Measurements from ENCODE around the gene ZNF618. TPM values are rescaled to one million over a fixed set of nuclear protein-coding genes. Genes with fewer than 3 reads are reported as not detected.
"Not testable (repeated sequence)": the region's sequence is repeated elsewhere in the genome, so short reads cannot be mapped to it uniquely, and the experiment has no call there.

ZNF618 gene
- total and polyA plus RNA-seq, 2 experiments from 2014 or later: 10.2 to 14.0 TPM

GRCh38 chr9:114081441-114082016 is 205.4 kb downstream of the ZNF618 start:
- Histone ChIP-seq H3K27ac (peak overlapping the region; percentile 84), H4K20me1 (ENCODE audit: insufficient read depth, poor library complexity, severe bottlenecking) (no peaks in the 10 kb centered on the region), H3K27me3 (no peaks in the 10 kb centered on the region), H3K4me3 (no peak overlapping the region), H2AFZ (no peak overlapping the region), H3K4me1 (ENCODE audit: insufficient read depth) (peaks cover 15% of the 10 kb centered on the region), H3K9me3 (ENCODE audit: low read depth) (no peaks in the 10 kb centered on the region), H3K9me2 (replicated peaks; ENCODE audit: insufficient read depth) (no peaks in the 10 kb centered on the region), H3K36me3 (replicated peaks; ENCODE audit: insufficient read depth, low read depth) (no peaks in the 10 kb centered on the region), H3K4me2 (peak overlapping the region; percentile 62), H3K79me2 (no peaks in the 10 kb centered on the region)
- 62% methylated on average over 6 of the region's 6 CpGs for WGBS (ENCODE audit: low lambda C conversion rate, missing lambda C conversion rate)
- DNase-seq (ENCODE audit: low spot score): no peak
- TF ChIP-seq EZH2phosphoT487 (IDR thresholded peaks at IDR 0.05; ENCODE audit: low read depth, severe bottlenecking, unreplicated experiment): no peak
- no peak for TF ChIP-seq EZH2 (IDR thresholded peaks at IDR 0.05; ENCODE audit: borderline replicate concordance)
- TF ChIP-seq, protein P1, sequence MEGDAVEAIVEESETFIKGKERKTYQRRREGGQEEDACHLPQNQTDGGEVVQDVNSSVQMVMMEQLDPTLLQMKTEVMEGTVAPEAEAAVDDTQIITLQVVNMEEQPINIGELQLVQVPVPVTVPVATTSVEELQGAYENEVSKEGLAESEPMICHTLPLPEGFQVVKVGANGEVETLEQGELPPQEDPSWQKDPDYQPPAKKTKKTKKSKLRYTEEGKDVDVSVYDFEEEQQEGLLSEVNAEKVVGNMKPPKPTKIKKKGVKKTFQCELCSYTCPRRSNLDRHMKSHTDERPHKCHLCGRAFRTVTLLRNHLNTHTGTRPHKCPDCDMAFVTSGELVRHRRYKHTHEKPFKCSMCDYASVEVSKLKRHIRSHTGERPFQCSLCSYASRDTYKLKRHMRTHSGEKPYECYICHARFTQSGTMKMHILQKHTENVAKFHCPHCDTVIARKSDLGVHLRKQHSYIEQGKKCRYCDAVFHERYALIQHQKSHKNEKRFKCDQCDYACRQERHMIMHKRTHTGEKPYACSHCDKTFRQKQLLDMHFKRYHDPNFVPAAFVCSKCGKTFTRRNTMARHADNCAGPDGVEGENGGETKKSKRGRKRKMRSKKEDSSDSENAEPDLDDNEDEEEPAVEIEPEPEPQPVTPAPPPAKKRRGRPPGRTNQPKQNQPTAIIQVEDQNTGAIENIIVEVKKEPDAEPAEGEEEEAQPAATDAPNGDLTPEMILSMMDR (IDR thresholded peaks at IDR 0.05; ENCODE audit: poor library complexity): no peak

- no peaks in the 10 kb centered on the region for H3K27me3 ChIP-seq
- no peaks in the 10 kb centered on the region for H4K20me1 ChIP-seq (ENCODE audit: insufficient read depth, poor library complexity, severe bottlenecking)
- H3K4me1 ChIP-seq (ENCODE audit: insufficient read depth): peaks cover 15% of the 10 kb centered on the region
- TF ChIP-seq, protein P1 (IDR thresholded peaks at IDR 0.05; ENCODE audit: poor library complexity): peak; percentile 81
- no peak for TF ChIP-seq EZH2phosphoT487 (IDR thresholded peaks at IDR 0.05; ENCODE audit: low read depth, severe bottlenecking, unreplicated experiment)
- no peak for TF ChIP-seq EZH2 (IDR thresholded peaks at IDR 0.05; ENCODE audit: borderline replicate concordance)
- H3K36me3 ChIP-seq (replicated peaks; ENCODE audit: insufficient read depth, low read depth): no peaks in the 10 kb centered on the region
- H3K9me2 ChIP-seq (replicated peaks; ENCODE audit: insufficient read depth): no peaks in the 10 kb centered on the region
- H3K27ac ChIP-seq: peak overlapping the region; percentile 84
- no peaks in the 10 kb centered on the region for H3K9me3 ChIP-seq (ENCODE audit: low read depth)
- peak; percentile 95 for DNase-seq (ENCODE audit: low spot score)
- no peak overlapping the region for H3K4me3 ChIP-seq
- no peaks in the 10 kb centered on the region for H3K79me2 ChIP-seq
- H2AFZ ChIP-seq: no peak overlapping the region
- no peak overlapping the region for H3K4me2 ChIP-seq
- 48% methylated on average over 10 of the region's 10 CpGs for WGBS (ENCODE audit: low lambda C conversion rate, missing lambda C conversion rate)
Observed at GRCh38 chr9:114082017-114082762, 206.1 kb downstream of the ZNF618 start.

- not testable (repeated sequence) for H4K20me1 ChIP-seq (ENCODE audit: insufficient read depth, poor library complexity, severe bottlenecking); H3K79me2 ChIP-seq; H3K9me2 ChIP-seq (replicated peaks; ENCODE audit: insufficient read depth); H3K4me2 ChIP-seq; DNase-seq (ENCODE audit: low spot score); H3K9me3 ChIP-seq (ENCODE audit: low read depth); H3K27me3 ChIP-seq; H3K4me3 ChIP-seq; H3K36me3 ChIP-seq (replicated peaks; ENCODE audit: insufficient read depth, low read depth); H2AFZ ChIP-seq
- WGBS (ENCODE audit: low lambda C conversion rate, missing lambda C conversion rate): 62% methylated on average over 13 of the region's 13 CpGs
- Histone ChIP-seq H3K27ac (peak overlapping the region; percentile 31), H3K4me1 (ENCODE audit: insufficient read depth) (peaks cover 15% of the 10 kb centered on the region)
Observed at GRCh38 chr9:114082763-114083412, 206.8 kb downstream of the ZNF618 start.

DNA sequence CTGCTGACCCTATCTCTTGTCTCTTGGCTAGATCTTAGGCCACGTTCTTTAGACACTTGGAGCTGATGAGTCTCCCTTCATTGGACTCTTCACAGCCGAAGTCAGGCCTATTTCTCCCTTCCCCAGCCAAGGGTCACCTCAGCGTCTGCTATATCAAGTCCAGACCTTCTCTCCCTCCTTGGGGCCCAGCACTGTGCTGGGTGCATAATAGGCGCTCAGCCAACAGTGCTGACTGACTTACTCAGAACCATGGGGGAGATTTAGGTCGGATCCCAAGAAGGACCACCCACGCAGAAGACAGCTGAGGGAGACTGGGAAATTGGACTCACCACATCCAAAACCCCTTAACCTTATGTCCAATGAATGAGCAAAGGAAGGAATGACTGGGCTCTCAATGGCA is 207.6 kb downstream of the ZNF618 start:
- H2AFZ ChIP-seq: no peak overlapping the region
- TF ChIP-seq, protein P1 (IDR thresholded peaks at IDR 0.05; ENCODE audit: poor library complexity): no peak
- TF ChIP-seq EZH2phosphoT487 (IDR thresholded peaks at IDR 0.05; ENCODE audit: low read depth, severe bottlenecking, unreplicated experiment) (no peak), EZH2 (IDR thresholded peaks at IDR 0.05; ENCODE audit: borderline replicate concordance) (no peak)
- no peaks in the 10 kb centered on the region for H3K27me3 ChIP-seq
- no peak overlapping the region for H3K4me3 ChIP-seq
- no peaks in the 10 kb centered on the region for H3K79me2 ChIP-seq
- WGBS (ENCODE audit: low lambda C conversion rate, missing lambda C conversion rate): 96% methylated on average over 6 of the region's 6 CpGs
- no peak overlapping the region for H3K27ac ChIP-seq
- peaks cover 15% of the 10 kb centered on the region for H3K4me1 ChIP-seq (ENCODE audit: insufficient read depth)
- H3K36me3 ChIP-seq (replicated peaks; ENCODE audit: insufficient read depth, low read depth): no peaks in the 10 kb centered on the region
- H4K20me1 ChIP-seq (ENCODE audit: insufficient read depth, poor library complexity, severe bottlenecking): no peaks in the 10 kb centered on the region
- no peak overlapping the region for H3K4me2 ChIP-seq
- H3K9me2 ChIP-seq (replicated peaks; ENCODE audit: insufficient read depth): no peaks in the 10 kb centered on the region
- no peak for DNase-seq (ENCODE audit: low spot score)
- no peaks in the 10 kb centered on the region for H3K9me3 ChIP-seq (ENCODE audit: low read depth)
